ENCODE measurements around the gene AGPAT3.

AGPAT3 gene

DNA sequence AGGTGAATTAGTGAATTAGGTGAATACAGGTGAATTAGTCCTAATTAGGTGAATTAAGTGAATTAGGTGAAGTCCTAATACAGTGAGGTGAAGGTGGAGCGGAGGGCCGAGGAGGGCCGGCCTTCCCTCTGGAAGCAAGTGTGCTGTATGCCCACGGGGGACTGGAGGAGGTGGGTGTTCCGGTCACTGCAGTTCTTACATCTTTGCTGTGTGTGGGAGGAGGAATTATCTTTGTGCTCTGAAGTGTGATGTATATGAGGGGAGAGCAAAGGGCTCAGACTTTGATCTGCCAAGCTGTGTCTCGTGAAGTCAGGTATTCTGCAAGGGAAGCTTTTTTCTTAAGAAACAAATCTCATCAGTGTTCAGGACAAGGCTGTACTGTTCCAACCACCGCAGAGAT, 45.4 kb downstream of the AGPAT3 start:
- no peak for DNase-seq

DNA sequence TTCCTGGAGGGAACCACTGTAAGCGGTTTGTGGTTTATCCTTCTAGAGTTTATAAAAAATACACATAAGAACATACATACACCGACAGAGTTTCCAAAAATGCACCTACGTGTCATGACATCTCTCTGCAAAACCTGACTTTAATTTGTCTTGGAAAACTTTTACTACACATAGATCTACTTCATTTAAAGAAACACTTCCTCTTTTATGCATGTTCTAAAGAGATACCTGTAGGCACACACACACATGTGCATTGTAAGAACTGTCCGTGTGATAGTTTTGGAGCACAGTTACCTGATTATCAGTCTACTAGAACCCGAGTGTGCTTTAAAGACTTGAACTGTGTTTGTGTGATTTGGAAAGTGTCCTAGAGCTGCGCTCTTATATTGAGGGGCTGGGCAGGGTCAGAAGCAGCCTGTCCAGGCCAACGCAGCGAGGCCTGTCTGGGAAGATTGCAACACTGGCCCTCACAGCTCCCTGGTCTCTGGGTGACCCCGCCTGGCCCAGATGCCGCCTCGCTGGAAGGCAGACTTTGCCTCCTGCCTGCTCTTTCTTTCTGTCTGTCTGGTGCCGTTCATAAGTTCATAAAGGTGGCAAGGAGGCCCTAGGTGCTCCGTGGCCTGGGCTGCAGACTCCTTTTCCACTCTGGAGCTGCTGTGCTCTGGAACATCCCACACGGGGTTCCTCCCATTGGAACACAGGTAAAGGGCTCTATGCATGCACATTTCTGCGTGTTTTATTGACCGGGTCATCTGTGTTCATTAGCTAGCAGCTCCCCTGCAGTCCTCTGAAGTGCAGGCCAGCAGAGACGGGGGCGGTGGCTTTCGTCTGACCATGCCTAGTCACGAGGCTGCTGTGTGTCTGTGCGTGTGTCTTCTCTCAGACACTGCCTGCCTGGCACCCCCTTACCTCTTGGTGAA, 46.3 kb downstream of the AGPAT3 start:
- no peak for DNase-seq

DNA sequence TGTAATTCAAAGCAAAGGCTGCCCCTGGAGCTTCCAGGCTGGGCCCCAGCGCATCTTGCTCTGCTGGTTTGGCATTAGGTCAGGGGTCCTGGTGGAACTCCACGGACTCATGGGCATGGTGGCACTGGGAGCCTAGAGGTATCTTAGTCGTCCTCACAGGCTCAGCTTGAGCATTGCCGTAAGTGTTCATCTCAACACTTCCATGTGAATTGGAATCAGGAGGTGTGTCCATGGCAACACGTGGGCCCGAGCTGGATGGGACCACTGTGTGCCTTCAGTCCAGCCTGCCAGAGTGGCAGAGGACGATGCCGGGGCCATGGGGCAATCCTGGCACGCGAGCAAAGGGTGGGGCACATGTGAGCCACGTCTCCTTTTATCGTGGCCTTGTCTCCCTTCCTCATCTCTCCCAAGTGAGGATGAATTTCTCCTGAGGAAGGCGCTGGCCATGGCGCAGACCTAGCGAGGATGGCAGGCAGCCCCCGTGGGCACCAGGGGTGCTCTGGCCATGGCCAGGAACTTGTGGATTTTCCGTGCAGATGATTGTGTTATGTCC, 47.0 kb downstream of the AGPAT3 start:
- no peak for DNase-seq

DNA sequence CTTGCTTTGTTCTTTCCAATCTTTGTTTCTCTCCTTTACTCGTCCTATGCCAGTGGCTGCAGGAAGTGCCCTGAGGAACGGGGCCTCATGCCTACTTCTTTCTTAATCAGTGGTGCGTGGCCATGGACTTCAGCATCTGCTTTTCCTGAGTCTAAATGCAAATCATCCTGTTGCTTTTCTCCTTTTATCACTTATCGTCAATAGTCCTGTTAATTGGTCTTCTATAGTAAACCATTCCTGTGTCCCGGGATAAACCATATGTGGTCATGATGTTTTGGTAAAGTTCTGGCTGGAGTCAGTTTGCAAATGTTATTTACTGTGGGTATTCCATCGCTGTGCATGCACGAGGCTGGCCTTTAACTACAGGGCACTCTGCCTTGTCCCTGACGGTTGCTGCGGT, 47.5 kb downstream of the AGPAT3 start:
- no peak for DNase-seq

DNA sequence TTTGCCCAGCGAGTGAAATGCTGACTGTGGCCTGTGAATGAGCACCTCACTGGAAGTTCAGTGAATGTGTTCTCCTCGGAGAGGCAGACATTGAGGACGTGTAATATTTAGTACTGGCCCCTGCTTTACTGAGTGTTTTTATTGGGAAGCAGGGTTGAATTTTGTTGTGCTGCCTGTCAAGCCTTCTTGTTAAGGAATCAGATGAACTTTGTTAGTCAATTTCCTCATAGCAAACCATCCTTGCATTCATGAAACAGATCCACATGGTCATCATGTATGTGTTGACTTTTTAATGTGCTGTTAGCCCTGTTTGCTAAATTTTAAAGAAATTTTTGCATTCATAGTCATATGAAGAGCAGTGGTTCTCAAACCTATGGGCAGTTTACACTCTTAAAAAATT, 47.9 kb downstream of the AGPAT3 start:
- DNase-seq, result no peak

DNA sequence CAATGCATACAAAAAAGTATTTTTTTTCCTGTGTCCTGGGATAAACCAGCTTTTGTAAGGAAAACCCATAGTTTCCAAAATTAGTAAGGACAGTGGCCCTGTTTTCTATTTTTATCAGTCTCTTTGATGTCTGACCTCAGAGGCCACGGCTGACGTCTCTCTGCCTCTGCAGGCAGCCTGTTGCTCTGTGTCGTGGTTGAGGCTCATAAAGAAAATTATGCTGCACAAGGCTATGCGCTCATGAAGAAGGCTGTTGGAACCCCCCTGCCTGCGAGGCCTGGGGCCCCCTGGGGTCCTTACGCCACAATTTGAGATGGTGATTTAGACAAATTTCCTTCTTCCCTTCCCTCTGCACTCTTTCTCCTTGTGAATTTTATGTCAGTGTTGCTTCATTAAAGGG, 48.9 kb downstream of the AGPAT3 start:
- no peak for DNase-seq

DNA sequence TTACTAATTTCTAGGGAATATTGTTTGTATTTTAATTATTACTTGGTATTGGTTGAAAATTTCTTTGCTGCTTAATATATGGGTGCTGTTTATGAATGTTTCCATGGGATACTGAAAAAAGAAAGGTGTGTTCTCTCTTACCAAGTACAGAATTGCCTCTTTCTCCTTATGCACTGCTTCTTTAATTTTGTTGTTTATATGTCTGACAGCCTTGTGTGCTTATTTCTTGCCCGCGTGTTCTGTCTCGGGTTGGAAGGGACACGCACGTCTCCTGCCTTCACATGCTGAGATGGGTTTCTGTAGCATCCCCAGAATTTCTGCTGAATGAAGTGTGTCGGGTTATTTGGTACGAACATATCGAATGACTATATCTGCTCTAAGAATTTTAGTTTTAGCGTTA, 51.1 kb downstream of the AGPAT3 start:
- DNase-seq, result no peak

DNA sequence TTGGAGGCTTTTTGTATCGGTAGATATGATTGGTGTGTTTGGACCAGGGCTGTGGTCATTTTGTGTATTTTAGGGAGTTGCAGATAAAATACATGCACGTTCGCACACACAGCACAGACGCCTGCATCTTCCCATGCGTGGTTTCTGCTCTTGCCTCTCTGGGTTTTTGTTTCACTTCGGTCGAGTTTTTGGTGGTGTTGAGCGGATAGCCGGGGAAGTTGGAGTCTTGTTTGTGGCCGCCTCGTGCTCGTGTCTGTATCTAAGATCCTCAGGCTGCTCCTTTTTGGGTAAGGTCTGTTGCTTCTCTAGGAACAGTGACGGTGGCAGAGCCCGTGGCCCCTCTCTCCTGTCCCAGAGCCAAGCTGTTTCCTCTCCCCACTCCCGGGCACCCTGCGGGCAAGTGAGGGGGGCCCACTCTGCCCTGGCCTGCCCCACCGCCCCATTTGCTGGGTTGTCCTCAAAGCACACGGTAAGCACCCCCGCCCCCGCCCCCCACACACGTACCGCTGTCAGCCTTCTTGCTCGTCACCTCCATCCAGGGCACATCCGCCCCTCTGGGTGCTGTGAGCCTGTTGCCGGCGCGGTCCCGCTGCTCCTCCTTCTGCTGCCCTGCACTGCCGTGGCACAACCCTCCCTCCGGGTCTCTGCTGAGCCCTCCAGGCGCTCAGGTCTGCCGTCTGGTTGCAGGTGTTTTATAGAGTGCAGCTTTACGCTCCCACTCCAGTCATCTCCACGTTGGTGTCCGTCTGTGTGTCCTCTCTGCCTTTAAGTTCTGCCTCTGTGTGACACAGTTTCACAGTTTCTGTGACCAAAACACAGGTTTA, 51.9 kb downstream of the AGPAT3 start:
- DNase-seq, result peak; percentile 13

DNA sequence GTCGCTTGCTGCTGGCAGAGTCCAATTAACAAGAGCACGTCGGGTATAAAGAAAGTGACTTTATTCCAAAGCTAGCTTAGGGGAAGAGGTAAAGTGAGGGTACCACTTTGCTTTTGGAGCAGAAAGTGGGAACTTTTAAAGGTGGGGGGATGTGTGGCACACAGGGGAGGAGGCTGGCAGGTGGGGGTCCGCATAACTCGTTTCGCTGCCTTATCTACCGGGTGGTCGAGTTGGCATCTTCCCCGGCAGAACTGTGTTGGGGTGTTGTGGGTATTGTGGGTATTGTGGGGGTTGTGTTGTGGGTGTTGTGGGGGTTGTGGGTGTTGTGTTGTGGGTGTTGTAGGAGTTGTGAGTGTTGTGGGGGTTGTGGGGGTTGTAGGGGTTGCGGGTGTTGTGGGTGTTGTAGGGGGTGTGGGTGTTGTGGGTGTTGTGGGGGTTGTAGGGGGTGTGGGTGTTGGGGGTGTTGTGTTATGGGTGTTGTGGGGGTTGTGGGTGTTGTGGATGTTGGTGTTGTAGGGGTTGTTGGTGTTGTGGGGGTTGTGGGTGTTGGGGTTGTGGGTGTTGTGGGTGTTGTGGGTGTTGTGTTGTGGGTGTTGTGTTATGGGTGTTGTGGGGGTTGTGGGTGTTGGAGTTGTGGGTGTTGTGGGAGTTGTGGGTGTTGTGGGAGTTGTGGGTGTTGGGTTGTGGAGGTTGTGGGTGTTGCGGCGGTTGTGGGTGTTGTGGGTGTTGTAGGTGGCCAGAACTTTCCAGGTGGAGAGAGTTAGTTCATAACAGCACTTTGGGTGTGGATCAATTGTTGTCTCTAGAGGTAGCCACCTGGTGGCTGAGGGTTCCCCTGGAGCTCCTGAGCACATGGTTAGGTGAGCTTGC, 52.7 kb downstream of the AGPAT3 start:
- DNase-seq, result no peak

DNA sequence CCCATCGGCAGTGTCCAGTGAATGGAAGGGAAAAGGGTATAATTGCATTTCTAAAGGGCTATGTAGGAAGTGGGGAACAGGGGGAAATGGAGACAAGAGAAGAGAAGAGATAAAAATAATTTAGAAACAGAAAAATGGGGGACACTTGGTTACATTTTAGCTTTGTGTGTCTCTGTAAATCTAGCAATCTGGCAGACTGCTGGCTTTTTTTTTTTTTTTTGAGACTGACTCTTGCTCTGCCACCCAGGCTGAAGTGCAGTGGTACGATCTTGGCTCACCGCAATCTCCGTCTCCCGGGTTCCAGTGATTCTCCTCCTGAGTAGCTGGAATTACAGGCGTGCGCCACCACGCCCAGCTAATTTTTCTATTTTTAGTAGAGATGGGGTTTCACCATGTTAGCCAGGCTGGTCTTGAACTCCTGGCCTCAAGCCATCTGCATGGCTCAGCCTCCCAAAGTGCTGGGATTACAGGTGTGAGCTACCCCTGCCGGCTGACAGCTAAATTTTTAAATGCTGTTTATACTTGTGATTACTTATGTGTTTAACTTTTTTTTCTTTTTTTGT, 53.4 kb downstream of the AGPAT3 start:
- DNase-seq, result no peak

DNA sequence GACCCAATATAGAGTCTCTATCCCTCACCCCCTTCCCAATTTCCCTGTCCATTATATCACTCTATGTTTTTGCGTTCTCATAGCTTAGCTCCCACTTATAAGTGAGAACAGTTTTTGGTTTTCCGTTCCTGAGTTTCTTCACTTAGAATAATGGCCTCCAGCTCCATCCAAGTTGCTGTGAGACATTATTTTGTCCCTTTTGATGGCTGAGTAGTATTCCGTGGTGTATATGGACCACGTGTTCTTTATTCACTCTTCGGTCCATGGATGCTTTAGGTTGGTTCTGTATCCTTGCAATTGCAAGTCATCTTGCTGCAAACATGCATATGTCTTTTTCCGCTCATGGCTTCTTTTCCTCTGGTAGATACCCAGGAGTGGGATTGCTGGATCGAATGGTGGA, 54.3 kb downstream of the AGPAT3 start:
- no peak for DNase-seq

DNA sequence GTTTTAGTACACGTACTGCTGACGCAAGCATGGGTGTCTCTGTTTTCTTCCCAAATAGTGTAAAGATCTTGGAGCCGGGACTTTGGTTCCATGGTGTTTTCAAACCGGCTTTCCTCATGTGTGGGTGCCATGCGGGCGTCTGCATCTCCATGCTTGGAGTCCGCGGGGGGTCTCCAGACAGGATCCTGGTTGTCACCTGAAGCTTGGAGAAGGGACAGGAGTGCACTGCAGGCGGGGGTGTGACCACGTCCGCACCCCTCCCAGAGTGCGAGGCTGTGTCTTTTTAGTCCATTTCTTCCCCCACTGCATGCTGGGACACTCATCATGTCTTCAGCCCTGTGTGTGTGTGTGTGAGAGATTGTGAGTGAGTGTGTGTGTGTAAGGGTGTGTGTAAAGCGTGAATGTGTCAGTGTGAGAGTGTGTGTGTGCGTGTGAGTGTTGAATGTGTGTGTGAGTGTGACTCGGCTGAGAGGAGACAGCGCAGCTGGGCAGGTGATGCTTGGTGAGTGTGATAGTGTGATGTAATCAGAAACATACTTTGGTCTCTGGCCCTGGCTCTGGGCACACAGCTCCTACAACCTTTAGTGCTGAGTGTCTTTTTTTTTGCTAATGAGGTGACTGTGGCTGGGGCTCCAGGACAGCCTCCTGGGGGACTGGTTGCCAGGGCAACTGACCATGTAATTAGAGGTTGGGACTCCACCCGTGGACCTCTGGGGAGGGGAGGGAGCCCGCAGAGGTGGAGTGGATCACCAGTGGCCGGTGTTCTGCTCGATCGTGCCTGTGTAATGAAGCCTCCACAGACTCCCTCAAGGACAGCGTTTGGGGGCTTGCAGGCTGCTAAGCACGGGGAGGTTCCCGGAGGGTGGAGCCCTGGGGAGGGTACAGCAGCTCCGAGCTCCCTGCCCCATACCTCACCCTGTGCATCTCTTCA, 55.1 kb downstream of the AGPAT3 start:
- DNase-seq, result no peak

DNA sequence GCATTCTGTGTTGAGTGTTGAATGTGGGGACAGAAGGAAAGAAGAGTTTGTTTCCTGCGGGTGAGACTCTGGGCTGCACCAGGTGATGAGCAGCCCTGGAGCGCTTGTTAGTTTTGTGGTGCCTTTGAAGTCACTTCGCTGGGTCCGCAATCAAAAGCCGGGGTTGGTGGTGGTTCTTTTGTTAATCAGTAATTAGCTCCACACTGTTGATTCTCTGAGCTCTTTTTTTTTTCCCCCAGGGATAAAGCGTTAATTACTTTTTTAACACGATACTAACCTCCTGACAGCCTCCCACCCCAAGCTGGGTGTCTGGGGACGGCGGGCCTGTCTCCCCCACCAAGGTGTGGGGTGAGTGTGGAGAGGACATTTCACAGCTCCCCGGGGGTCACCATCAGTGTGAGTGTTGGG, 56.6 kb downstream of the AGPAT3 start:
- DNase-seq, result no peak

DNA sequence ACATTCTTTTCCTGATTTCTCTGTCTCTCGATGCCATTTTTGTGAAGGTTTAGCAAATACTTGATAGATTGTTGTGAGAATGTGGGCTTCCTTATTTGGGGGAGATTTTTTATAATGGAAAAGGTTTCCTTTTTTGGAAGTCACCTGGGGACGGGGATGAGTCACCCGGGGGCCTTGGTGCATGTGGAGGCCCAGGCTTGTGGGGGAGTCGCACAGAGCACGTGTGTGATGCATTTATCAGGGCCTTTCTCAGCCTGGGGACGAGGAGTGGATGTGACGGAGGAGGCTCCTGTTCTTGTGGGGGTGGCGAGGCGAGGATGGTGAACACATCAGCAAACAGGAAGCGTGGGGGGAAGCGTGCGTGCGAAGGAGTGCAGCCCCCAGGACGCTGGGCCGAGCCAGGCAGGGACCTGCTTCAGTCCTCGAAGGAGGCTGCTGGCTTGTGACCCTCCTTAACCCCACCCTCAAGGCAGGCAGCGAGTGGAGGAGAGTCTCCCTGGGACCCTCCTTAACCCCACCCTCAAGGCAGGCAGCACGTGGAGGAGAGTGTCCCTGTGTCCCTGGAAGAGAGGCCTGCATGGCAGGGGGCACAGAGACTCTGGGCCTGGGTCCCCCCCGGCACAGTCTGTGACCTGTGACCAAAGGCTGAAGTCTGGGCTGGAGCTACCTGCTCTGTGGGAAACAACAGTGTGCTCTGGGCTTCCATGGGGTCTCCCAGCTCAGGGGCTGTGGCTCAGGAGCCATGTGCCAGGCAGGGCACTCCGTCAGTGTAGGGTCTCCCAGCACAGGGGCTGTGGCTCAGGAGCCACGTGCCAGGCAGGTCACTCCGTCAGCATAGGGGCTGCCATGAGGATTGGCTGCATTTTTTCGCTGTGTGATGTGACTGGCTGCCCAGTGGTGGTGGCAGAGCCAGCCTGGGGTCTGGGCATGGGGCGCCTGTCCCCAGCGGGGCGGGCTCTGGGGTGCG, 57.2 kb downstream of the AGPAT3 start:
- DNase-seq, result no peak

DNA sequence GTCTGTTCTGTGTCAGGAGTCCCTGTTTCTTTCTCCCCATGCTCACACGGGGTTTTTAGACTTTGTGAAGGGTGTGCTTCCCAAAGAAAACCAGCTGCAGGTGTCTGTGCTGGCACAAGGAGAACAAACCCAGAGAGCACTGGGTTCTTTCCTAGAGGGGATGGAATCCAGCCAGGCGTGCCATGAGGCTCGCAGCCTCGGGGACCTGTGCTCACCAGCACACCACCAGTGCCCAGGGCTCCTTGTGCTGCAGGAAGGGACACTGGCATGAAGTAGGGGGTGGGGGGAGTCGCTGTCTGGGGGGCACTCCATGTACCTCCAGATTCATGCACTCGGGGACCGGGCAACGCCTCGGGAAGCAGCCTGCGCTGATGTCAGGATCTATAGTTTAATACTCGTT, 57.9 kb downstream of the AGPAT3 start:
- no peak for DNase-seq

DNA sequence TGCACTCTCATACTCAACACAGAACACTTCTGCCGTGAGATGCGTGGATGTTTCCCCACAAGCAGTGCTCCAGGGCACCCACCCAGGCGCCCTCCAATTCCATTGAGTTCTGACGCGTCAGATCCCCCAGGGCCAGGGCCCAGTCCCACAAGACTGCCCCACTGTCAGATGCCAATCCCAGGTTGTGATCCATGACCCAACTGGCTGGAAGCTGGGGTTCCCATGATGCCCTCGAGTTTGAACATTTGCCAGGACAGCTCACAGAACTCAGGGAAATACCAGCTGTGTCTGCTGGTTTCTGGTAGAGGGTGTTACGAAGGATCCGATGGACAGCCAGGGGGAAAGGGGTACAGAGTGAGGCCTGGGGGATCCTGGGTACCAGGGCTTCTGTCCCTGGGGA, 58.4 kb downstream of the AGPAT3 start:
- no peak for DNase-seq

DNA sequence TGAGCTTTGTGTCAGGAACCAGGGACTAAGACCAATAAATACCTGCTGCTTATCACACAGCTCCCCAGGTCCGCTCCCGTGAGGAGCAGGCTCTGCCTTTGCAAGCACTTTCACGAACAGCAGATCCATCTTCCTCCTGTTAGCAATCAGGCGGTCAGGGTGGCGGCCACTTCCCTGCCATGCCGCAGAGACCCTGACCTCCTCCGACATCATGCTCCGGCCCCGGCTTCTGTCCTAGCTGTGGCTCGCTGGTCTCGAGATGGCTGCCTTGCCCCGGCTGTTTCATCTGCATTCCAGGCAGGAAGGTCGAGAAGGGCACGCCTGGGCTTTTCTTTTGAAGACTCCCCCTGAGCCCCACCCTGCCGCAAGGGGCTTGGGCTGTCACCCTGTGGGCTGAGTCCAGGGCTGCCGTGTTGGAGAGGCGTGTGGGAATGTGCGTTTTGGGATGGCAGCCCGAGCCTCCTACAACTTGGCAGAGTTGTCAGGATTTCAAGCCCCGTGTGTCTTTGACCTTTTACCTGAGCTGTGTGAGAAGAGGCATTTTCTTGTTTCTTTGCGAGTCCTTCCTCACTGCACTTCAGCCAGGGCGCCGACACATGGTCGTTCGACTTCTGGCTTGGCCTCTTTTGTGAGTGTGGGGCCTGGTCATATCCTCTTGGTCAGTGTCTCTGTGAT, 59.5 kb downstream of the AGPAT3 start:
- DNase-seq, result no peak

DNA sequence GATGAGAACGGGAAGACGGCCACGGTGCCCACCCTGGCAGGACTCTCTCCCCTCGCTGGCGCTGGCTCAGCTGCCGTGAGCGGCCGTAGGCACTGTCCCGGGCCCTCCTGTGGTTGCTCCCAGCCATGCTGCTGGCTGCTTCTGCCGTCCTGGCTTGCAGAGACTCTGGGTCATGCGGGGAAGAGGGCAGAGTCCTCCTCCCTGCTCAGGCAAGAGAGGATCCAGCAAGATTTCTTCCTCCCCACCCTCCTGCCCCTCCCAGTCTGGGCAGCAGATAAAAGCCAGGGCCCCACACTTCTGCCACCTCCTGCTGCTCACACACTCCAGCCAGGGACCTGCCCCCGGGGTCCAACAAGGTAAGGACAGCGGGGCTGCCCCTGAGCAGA, 60.1 kb downstream of the AGPAT3 start:
- no peak for DNase-seq

DNA sequence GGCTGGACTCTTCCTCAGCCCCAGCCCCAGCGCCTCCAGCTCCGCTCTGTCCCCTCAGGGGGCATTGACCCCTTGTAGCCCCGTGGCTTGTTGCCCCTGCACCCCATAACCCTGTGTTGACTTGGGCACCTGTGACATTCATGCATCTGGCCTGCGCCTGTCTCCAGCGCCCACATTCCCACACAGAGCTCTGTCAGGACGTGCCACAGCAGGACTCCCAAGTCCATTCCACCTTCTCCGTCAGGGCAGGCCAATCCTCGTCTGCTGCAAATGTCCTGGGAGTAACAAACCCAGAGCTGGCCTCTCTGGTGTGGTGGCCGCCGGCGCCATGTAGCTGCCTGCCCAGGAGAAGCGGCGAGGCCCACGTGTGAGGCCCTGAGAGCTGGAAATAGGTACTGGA, 60.6 kb downstream of the AGPAT3 start:
- no peak for DNase-seq

DNA sequence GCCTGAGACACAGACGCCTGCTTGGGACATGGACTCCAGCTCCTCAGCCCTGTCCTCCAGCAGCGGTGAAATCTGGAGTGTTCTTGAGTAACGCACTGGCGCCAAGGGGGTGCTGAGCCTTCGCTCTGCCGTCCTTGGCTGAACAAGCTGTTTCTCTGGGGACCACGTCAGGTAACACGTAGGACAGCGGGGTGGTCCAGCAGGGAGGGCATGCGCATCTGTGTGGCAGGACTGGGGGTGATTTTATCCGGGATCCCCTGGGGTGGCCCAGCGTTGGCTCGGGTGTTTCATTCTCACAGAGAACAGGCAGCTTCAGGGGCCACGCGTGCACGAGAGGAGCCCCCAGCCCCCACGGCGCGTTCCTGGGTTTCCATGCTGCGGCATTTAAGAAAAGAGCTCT, 61.2 kb downstream of the AGPAT3 start:
- no peak for DNase-seq
